Measurements from ENCODE around the gene HLF.

The HLF gene

GRCh38 chr17:55334285-55334684 lies 69.5 kb downstream of the HLF start:
- no peak for DNase-seq

- DNase-seq = no peak
Observed at GRCh38 chr17:55334881-55335540, 70.3 kb downstream of the HLF start.

- no peak for DNase-seq
Observed at GRCh38 chr17:55335625-55336024, 70.9 kb downstream of the HLF start.

- no peak for DNase-seq
Observed at GRCh38 chr17:55336426-55336825, 71.7 kb downstream of the HLF start.

GRCh38 chr17:55340176-55340575 lies 75.4 kb downstream of the HLF start:
- no peak for DNase-seq

GRCh38 chr17:55340686-55341085 lies 75.9 kb downstream of the HLF start:
- DNase-seq = no peak

GRCh38 chr17:55341432-55341831 lies 76.7 kb downstream of the HLF start:
- DNase-seq = no peak

- no peak for DNase-seq
Observed at GRCh38 chr17:55342800-55343585, 78.2 kb downstream of the HLF start.

GRCh38 chr17:55343900-55344513 lies 79.2 kb downstream of the HLF start:
- DNase-seq = no peak

- no peak for DNase-seq
Observed at GRCh38 chr17:55344514-55344997, 79.8 kb downstream of the HLF start.

- no peak for DNase-seq
Observed at GRCh38 chr17:55345132-55345531, 80.4 kb downstream of the HLF start.

GRCh38 chr17:55346658-55347057 lies 81.9 kb downstream of the HLF start:
- DNase-seq = no peak

GRCh38 chr17:55347341-55347740 lies 82.6 kb downstream of the HLF start:
- DNase-seq = no peak

- peak; percentile 24 for DNase-seq
Observed at GRCh38 chr17:55348749-55349354, 84.1 kb downstream of the HLF start.

- DNase-seq = peak; percentile 17
Observed at GRCh38 chr17:55350825-55351205, 86.1 kb downstream of the HLF start.

- DNase-seq = no peak
Observed at GRCh38 chr17:55351226-55351625, 86.5 kb downstream of the HLF start.

GRCh38 chr17:55354010-55354409 lies 89.2 kb downstream of the HLF start:
- DNase-seq = no peak

- no peak for DNase-seq
Observed at GRCh38 chr17:55354941-55355340, 90.2 kb downstream of the HLF start.

GRCh38 chr17:55356434-55357328 lies 91.9 kb downstream of the HLF start:
- peak; percentile 38 for DNase-seq

GRCh38 chr17:55360971-55361370 lies 96.2 kb downstream of the HLF start:
- DNase-seq = no peak

GRCh38 chr17:55363033-55363432 lies 98.3 kb downstream of the HLF start:
- DNase-seq = no peak

- DNase-seq = no peak
Observed at GRCh38 chr17:55366020-55366481, 101.3 kb downstream of the HLF start.

All from DMS79 treated with DMSO at 0.1 percent for 48 hours (cell line).